Measurements from ENCODE around the gene PAEP. TPM values are rescaled to one million over a fixed set of nuclear protein-coding genes. Genes with fewer than 3 reads are reported as not detected.

PAEP gene
- total RNA-seq, 1 donor = not detected

DNA sequence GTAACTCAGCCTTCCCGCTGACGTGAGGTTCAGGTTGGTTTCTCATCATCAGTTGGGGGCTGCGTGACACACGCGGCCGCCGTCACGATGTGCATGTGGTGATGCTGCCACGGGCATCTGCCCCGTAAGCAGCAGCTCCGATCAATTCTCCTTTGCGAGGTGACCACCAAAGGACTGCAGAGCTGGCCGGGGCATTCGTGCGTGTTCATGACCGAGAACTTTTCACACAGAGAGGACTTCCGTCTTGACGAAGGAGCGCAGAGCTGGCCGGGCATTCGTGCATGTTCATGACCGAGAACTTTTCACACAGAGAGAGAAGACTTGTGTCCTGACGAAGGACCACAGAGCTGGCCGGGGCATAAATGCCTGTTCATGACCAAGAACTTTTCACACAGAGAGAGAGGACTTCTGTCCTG, 44.1 kb upstream of the PAEP start:
- no peak overlapping the region for H2AFZ ChIP-seq (ENCODE audit: low read length)
- H3K79me2 ChIP-seq (ENCODE audit: insufficient read depth, low read length) = no peaks in the 10 kb centered on the region
- no peaks in the 10 kb centered on the region for H3K27me3 ChIP-seq (ENCODE audit: insufficient read depth, low read length)
- TF ChIP-seq, protein P1, sequence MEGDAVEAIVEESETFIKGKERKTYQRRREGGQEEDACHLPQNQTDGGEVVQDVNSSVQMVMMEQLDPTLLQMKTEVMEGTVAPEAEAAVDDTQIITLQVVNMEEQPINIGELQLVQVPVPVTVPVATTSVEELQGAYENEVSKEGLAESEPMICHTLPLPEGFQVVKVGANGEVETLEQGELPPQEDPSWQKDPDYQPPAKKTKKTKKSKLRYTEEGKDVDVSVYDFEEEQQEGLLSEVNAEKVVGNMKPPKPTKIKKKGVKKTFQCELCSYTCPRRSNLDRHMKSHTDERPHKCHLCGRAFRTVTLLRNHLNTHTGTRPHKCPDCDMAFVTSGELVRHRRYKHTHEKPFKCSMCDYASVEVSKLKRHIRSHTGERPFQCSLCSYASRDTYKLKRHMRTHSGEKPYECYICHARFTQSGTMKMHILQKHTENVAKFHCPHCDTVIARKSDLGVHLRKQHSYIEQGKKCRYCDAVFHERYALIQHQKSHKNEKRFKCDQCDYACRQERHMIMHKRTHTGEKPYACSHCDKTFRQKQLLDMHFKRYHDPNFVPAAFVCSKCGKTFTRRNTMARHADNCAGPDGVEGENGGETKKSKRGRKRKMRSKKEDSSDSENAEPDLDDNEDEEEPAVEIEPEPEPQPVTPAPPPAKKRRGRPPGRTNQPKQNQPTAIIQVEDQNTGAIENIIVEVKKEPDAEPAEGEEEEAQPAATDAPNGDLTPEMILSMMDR (IDR thresholded peaks at IDR 0.05; ENCODE audit: extremely low read depth, low read depth, low read length) = no peak
- no peaks in the 10 kb centered on the region for H3K4me1 ChIP-seq (ENCODE audit: insufficient read depth, low read length)
- no peaks in the 10 kb centered on the region for H4K20me1 ChIP-seq (ENCODE audit: insufficient read depth, low read length)
- H3K36me3 ChIP-seq (ENCODE audit: insufficient read depth, low read length) = no peaks in the 10 kb centered on the region
- peak; percentile 52 for DNase-seq (ENCODE audit: insufficient read length, low spot score, missing footprints)
- no peaks in the 10 kb centered on the region for H3K9me3 ChIP-seq (ENCODE audit: low read depth, low read length)
- no peak overlapping the region for H3K27ac ChIP-seq (ENCODE audit: low read depth, low read length)
- no peak overlapping the region for H3K4me2 ChIP-seq (ENCODE audit: insufficient read depth, low read length)
- H3K4me3 ChIP-seq (ENCODE audit: insufficient read depth, low read length) = no peak overlapping the region

DNA sequence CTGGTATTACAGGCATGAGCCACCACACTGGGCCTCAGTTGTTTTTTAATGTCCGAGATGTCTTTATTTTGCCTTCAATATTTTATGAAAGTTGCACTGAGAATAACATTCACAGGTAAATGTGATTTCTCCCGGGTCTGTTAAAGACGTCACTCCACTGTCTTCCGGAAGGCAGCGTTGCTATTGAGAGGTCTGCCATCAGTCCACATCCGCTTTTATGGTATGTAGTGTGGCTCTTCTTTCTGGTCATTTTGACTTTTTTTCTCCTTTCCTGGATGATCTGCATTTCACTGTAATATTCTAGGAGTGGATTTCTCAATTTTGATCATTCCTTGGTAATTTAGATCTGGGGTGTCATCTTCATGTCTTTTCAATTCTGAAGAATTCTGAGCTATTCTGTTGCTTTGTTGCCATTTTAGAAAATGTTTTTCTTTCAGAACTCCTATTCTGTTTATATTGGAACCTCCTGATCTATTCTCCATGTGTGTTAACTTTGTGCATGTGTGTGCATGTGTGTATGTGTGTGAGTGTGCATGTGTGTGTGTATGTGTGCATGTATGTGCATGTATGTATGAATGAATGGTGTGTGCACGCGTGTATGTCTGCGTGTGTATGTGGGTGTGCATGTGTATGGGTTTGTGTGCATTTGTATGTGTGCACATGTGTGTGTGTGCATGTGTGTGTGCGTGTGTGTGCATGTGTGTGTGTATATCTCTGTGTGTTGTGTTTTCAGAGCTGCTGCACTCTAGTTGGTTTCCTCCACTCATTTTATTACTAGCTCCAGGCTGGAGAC, 42.2 kb upstream of the PAEP start:
- Histone ChIP-seq H3K27ac (ENCODE audit: low read depth, low read length) (no peak overlapping the region), H3K4me3 (ENCODE audit: insufficient read depth, low read length) (no peak overlapping the region), H3K4me2 (ENCODE audit: insufficient read depth, low read length) (no peak overlapping the region), H4K20me1 (ENCODE audit: insufficient read depth, low read length) (no peaks in the 10 kb centered on the region), H3K4me1 (ENCODE audit: insufficient read depth, low read length) (no peaks in the 10 kb centered on the region), H3K36me3 (ENCODE audit: insufficient read depth, low read length) (no peaks in the 10 kb centered on the region), H3K27me3 (ENCODE audit: insufficient read depth, low read length) (no peaks in the 10 kb centered on the region), H3K79me2 (ENCODE audit: insufficient read depth, low read length) (no peaks in the 10 kb centered on the region), H3K9me3 (ENCODE audit: low read depth, low read length) (no peaks in the 10 kb centered on the region), H2AFZ (ENCODE audit: low read length) (no peak overlapping the region)
- peak; percentile 5 for DNase-seq (ENCODE audit: insufficient read length, low spot score, missing footprints)
- TF ChIP-seq, protein P1 (IDR thresholded peaks at IDR 0.05; ENCODE audit: extremely low read depth, low read depth, low read length) = no peak

DNA sequence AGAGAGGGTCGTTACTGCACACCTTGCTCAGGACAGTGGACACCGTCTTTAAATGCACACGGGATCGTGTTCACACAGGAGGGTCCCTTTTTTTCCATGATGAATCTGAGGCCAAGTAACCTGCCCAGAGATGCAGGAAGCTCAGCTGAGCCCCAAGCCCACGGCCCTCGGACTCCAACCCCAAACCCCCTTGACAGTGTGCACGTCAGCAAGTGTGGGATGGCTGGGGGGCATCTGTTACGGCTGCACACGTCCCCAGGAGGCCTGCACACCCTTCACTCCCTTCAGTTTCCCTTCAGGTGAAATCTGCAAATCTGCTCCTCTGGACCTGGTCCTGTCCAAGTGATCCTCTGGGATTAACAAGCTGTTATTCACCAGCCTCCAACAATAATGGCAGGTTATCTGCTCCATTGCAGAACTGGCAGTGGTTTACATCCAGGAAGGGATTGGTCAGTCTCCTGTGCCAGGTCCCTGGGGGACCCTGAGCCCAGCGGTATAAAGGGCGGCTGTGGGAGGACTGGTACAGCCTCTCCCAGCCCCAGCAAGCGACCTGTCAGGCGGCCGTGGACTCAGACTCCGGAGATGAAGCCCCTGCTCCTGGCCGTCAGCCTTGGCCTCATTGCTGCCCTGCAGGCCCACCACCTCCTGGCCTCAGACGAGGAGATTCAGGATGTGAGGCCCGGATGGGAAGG, 40.5 kb upstream of the PAEP start, which contains the start of gene LCN1:
Gene LCN1 (plus strand): TSS at position 525 of the 692 bp plus-strand sequence. CDS start 58 bp downstream, at position 583.
- H3K79me2 ChIP-seq (ENCODE audit: insufficient read depth, low read length) = no peaks in the 10 kb centered on the region
- no peak within 1 kb of the TSS for H2AFZ ChIP-seq (ENCODE audit: low read length)
- TF ChIP-seq, protein P1 (IDR thresholded peaks at IDR 0.05; ENCODE audit: extremely low read depth, low read depth, low read length) = no peak
- no peaks in the 10 kb centered on the region for H3K36me3 ChIP-seq (ENCODE audit: insufficient read depth, low read length)
- peak; percentile 17 for DNase-seq (ENCODE audit: insufficient read length, low spot score, missing footprints)
- no peaks in the 10 kb centered on the region for H4K20me1 ChIP-seq (ENCODE audit: insufficient read depth, low read length)
- H3K27ac ChIP-seq (ENCODE audit: low read depth, low read length) = no peak within 1 kb of the TSS
- no peak within 1 kb of the TSS for H3K4me3 ChIP-seq (ENCODE audit: insufficient read depth, low read length)
- no peaks in the 10 kb centered on the region for H3K4me1 ChIP-seq (ENCODE audit: insufficient read depth, low read length)
- no peak within 1 kb of the TSS for H3K4me2 ChIP-seq (ENCODE audit: insufficient read depth, low read length)
- H3K9me3 ChIP-seq (ENCODE audit: low read depth, low read length) = no peaks in the 10 kb centered on the region
- H3K27me3 ChIP-seq (ENCODE audit: insufficient read depth, low read length) = no peaks in the 10 kb centered on the region

DNA sequence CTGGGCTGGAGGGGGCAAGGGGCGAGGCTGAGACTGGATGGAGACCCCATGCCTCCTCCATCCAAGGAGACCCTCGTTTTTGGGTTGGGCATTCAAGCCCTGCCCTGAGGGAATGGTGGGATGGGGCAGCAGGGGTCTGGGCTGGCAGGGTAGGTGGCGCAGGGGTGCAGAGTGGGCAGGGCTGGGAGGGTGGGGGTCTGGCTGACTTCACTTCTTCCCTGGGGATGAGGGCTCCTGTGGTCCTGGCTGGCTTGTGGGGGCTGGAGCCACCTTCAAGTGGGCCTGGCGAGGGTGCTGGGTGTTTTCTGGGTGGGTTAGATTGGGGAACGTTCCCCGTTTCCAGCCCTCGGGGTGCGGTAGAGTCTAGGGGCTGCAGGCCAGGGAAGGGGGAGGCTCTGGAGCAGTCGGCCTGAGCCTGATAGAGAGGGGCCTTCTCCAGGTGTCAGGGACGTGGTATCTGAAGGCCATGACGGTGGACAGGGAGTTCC, 39.9 kb upstream of the PAEP start:
- Histone ChIP-seq H3K4me2 (ENCODE audit: insufficient read depth, low read length) (no peak overlapping the region), H3K4me1 (ENCODE audit: insufficient read depth, low read length) (no peaks in the 10 kb centered on the region), H3K27me3 (ENCODE audit: insufficient read depth, low read length) (no peaks in the 10 kb centered on the region), H3K27ac (ENCODE audit: low read depth, low read length) (no peak overlapping the region), H3K36me3 (ENCODE audit: insufficient read depth, low read length) (no peaks in the 10 kb centered on the region), H3K79me2 (ENCODE audit: insufficient read depth, low read length) (no peaks in the 10 kb centered on the region), H4K20me1 (ENCODE audit: insufficient read depth, low read length) (no peaks in the 10 kb centered on the region), H3K9me3 (ENCODE audit: low read depth, low read length) (no peaks in the 10 kb centered on the region), H2AFZ (ENCODE audit: low read length) (no peak overlapping the region), H3K4me3 (ENCODE audit: insufficient read depth, low read length) (no peak overlapping the region)
- DNase-seq (ENCODE audit: insufficient read length, low spot score, missing footprints) = peak; percentile 15
- TF ChIP-seq, protein P1 (IDR thresholded peaks at IDR 0.05; ENCODE audit: extremely low read depth, low read depth, low read length) = no peak

Data from osteoblast (primary cell).